ENCODE data around the gene PARP9.

- TF ChIP-seq CTCF (conservative IDR thresholded peaks at IDR 0.05; ENCODE audit: low read length) (no peak), EZH2phosphoT487 (IDR thresholded peaks at IDR 0.05; ENCODE audit: borderline replicate concordance, low read depth, low read length) (no peak)
Measured at GRCh38 chr3:122580470-122580869, 16.4 kb upstream of the PARP9 start.

All from OCI-LY7 (cell line).